HG03139 (cell line): Measurements from ENCODE around the gene IL18RAP.

Source experiments
- ATAC-seq: cut with Tn5 transposase; IDR thresholded peaks from one replicate; pipeline ENCODE4 v1.9.1; 2021; ENCODE audit not compliant: unreplicated experiment

IL18RAP gene, protein sequence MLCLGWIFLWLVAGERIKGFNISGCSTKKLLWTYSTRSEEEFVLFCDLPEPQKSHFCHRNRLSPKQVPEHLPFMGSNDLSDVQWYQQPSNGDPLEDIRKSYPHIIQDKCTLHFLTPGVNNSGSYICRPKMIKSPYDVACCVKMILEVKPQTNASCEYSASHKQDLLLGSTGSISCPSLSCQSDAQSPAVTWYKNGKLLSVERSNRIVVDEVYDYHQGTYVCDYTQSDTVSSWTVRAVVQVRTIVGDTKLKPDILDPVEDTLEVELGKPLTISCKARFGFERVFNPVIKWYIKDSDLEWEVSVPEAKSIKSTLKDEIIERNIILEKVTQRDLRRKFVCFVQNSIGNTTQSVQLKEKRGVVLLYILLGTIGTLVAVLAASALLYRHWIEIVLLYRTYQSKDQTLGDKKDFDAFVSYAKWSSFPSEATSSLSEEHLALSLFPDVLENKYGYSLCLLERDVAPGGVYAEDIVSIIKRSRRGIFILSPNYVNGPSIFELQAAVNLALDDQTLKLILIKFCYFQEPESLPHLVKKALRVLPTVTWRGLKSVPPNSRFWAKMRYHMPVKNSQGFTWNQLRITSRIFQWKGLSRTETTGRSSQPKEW

DNA sequence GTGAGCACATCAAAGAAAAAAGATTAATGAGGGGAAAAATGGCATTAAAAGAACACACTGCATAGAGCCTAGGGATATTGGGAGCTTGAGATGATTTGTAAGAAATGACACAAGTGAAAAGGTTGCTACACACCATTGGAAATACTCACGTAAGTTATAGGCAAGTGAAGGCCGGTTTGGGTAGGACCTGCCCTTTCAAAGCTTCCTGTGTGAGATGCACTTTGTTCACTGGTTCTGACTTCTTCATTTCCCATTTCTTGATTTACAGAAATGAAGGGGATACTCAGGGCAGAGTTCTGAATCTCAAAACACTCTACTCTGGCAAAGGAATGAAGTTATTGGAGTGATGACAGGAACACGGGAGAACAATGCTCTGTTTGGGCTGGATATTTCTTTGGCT lies at the start of gene IL18RAP:
Gene IL18RAP, plus strand, starts transcription at position 251 of the 400 bp plus-strand sequence. Its CDS starts 118 bp downstream, at position 369.
- ATAC-seq: no peak

DNA sequence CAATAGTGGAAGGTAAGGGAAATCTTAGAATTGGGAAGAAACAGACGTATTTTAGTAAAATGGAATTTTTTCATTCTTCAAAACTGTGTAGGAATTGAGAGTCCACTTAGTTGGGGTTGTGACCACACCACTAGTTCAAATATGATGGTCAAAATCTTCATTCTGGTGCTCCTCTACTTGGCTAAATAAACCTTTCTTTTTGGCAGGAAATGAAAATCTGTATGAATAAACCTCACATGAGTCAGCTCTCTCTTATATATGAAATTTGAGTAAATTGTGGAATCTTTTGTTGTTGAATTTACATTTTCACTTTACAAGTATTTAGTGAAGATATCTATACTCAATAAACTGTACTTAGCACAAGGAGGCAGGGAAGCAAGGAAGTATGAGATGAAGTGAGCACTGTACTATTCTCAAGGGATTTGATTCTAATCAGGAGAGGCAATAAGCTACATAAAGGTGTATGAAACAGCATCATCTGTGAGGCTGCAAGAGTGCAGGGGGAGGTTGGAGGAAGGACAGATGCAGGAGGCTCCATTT lies 46.8 kb upstream of the IL18RAP start:
- no peak for ATAC-seq

DNA sequence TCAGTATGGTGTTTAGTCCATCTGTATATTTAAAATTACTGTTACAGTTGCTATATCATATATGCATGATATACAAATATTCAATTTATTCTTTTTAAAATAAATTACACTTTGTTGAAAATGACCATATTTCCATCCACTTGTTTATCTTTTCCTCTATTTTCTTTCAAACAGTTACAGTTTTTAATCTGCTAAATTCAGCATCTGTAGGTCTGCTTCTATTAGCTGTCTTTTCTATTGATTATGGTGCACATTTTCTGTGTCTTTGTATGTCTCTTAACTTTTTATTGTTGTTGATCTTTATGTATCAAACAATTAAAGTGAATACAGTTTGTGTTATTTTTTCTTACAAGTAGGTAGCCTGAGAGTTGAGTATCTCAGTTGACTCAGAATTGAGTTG lies 39.2 kb upstream of the IL18RAP start:
- no peak for ATAC-seq

DNA sequence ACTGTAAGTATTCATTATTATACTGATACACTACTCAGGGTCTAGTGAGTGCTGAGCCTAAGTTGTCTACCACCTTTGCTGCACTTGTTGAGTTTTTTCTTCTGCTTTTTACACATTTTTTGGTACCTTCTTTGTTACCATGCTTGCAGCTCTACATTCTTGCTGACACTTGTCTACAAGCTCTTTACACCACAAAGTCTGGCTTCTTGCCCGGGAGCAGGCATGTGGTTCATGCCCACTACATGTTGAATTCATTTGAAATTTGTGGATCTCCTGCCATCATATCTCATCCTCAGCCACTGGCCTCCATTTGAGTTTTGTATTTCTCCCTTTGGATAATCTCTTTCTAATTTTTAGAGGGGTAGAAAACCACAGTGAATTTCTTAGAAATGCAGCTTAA lies 37.4 kb upstream of the IL18RAP start:
- no peak for ATAC-seq

DNA sequence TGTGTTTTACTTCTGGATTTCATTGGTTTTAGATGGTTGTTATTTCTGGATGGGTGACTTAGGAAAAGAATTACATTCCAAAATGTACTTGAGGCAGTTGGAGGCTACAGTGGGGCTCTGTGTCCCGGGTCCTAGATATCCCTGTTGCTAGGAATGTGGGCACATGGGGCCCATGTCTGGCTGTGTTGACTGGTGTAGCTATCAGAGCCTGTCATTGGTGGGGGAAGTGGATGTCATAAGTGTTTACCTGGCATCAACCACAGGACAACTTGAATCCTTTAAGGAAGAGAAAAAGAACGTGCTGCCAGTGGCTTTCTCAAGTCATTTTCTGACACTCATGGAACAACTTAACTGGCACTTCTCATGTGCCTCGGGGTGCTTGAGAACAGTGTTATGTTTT lies 37.0 kb upstream of the IL18RAP start:
- no peak for ATAC-seq

DNA sequence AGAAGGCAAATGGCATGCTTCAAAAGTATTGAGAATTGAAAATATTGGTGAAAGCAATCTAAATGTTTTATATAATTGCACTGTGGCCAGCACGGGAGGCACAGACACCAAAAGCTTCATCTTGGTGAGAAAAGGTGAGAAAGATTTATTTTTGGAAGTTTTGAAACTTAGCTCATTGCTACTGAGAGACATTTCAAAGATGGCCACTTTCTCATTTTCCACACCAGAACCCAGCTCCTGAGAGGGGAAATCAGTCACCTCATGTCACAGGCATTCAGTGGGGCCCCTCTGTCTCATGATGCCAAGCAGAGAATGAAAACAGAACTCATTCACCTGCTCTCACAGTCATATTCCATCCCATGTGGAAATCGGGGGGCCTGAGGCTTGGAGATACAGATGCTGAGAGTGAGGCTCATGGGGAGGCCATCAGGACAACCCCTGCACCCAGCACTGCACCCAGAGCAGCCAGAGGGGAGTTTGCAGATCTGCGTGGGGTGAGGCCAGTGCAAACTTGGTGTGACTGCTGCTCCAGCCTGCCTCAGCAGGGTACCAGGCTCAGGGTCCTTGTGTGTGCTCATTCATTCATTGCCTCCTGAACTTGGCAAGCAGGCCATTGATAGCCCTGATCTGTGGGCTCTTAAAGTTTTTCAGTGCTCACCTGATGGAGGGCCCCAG lies 36.0 kb upstream of the IL18RAP start:
- no peak for ATAC-seq

DNA sequence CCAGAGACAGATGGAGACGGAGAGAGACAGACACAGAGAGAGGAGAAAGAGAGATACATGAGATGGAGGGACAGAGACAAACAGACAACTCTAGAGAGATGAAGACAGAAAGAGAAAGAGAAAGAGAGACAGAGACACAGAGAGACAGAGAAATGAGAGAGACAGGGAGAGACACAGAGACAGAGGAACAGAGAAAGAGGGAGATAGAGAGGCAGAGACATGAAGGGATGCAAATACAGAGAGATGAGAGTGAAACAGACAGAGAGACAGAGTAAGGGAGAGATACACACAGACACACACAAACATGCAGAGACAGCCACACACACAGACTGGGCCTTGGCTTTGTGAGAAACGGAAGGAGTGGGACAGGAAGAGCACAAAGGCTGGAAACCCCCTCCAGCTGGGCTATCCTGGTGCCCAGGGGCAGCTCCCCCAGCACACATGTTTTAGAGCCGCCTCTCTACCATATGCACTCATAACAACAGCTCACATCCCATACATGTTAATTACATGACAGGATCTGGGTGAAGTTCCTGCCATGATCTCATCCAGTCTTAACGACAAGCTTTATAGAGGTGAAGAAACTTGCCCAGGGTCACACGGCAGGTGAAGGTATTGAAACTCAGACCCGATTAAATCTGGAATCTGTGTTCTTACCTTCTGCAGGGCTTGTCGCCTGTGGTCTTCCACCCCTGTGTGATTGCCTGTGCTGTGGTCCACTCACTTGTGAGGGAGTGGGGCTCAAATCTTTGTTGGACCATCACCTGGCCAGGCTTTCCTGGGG lies 35.0 kb upstream of the IL18RAP start:
- no peak for ATAC-seq

DNA sequence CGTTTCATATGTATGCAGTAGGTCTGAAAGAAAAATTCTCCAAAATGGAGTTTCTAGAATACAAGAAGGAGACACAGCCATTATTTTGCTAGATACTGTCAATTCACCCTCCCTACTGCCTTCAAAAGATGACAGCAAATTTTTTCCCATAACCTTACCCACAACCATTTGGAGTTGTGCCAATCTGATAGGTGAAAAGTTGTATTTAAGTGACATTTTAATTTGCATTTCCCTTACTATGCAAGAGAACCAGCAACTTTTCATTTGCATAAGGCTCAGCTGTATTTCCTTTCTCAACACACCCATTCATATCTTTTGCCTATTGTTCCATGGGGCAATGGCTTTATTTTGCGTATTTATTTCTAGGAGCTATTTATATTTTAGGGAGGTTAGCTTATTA lies 31.4 kb upstream of the IL18RAP start:
- ATAC-seq: no peak

DNA sequence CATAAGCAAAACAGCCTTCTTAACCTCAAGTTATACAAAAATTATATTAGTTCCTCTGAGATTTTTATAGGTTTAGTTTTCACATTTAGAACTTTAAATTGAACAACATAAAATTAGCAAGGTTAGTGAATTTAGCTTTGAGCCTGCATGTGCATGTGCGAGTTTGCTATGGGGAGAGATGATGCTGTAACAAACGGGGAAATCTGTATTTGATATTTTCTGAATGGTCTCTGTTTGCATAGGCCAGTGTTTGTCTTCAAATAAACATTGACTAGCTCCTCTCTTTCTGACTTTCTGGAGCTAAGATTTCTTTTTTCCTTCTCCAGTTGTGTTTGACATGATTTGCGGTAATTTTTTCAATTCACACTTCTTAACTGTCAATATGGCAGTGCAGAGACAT lies 30.9 kb upstream of the IL18RAP start:
- no peak for ATAC-seq

DNA sequence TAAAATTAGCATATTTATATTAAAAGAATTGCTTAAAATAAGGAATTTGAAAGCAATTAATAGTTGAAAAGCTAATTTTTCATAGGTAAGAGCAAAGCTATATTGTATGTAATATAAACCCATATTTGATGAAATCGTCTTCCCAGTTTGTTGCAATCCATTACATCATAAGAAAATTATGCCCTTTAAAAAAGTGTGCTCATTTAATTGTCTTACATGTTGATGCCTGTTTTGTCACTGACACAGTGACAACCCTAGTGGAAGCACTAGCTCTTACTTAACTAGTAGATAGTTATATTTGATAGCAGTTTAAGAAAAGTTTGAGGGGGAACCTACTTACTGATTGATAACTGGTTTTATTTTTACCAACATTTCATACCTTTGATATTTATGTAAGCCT lies 30.0 kb upstream of the IL18RAP start:
- no peak for ATAC-seq

DNA sequence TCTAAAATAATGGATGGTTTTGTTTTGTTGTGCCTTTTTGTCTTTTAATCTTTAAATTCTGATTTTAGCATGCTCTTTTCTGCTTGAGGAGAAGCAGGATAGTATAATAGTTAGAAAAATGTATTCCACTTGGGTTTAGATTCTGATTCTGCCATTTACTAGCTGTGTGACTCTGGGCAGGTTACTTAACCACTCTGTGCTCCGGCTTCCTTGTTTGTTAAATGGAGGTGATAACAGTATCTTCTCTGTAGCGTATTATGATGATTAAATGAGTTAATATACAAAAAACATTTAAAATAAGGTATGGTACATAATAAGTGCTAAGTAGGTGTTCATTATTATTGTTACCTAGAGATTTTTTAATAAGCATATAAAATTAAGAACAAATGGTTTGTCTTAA lies 26.9 kb upstream of the IL18RAP start:
- no peak for ATAC-seq

DNA sequence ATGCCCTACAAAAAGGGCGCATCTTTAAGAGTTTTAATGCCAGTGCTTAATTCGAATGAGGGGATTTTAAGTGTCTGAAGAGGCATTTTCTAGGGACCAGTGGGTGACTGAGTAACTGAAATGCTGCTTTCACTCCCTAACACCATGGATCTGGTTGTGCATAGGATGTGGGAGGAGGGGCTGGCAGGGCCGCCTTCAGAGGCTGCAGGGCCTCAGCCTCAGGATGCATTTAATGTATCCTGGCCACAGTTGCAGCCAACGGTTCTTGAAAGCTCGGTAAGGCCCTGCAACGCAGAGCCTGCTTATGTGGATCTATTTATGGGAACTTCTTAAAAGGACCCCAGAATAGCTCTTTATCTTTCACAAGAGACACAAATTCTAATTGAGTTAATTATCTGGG lies 25.8 kb upstream of the IL18RAP start:
- ATAC-seq: no peak

DNA sequence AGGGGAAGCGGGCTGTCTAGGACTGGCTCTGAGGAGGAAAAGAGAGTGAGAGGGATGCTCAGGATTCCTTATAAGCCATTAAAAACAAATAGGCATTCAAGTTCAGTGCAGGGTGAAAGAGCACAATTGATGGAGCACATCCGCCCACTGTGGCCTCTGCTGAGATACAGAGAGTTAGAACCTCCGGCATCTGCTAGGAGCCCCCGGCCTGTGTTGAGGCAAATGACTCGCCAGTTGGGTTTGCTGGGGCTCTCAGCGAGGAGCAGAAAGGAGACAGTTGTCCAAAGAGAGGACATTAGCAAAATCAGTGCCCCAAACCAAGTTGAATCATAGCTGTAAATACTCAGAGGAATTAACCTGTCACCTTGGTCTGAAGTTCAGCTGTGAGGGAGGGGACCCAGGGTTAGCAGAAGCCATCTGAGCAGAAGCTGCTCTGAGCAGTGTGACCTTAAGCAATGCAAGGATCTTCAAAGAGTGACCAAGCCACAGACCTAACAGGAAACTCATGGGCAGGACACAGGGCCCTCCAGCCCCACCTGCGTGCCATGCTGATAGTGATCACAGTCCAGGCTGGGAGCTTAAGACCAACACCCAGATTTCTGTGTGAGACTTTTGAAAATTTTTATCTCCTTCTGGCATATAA lies 23.3 kb upstream of the IL18RAP start:
- no peak for ATAC-seq

DNA sequence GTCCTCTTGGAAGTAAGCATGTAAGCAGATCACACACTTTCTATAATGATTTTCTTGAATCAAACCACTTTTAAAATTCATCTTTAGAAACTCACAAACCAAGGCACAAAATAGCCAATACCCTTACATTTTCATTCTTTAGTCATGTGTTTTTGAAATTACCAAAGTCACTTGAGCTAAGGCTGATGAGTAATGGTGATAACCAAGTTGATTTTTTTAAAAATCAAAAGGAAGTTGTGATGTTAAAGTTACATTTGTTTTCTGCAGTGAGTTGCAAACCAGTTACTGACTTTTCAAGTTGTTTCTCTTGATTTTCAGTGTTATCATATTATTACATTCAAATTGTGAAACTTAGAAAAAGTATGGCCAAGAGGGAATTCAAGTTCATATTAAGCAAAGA lies 21.5 kb upstream of the IL18RAP start:
- ATAC-seq: no peak

DNA sequence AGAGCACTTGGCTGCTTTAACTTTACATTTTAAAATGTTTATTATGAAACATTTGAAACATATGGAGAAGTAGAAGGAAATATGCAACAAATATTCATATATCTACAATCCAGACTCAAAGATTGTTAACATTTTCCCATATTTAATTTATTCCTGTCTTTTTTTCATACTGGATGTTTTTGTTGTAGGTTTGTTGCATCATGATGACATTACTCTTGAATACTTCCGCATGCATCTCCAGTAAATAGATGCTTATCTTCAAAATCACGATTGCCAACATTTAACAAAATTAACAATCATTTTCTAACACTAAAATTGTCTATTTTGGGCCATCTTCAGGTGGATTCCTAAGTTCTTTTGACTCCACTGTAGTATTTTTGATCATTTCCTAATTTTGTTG lies 21.1 kb upstream of the IL18RAP start:
- ATAC-seq: no peak

DNA sequence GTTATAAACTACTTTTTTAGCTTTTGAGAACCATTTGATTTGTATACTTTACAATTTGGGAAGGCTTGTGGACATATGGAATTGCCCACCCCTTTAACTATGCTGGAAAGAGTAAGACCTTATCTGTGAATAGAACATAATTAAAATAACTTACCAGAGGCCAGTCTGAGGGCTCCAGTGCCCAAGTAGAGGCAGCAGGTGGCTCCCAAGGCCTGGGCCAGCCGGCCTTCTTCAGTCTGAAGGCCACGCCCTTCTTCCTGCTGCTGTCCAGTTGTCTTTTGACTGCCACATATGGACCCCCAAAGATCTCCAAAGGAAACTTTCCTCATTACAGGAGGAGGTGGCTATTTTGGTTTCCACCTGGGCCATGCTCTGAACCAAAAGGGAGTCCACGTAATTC lies 12.0 kb upstream of the IL18RAP start:
- ATAC-seq: no peak

DNA sequence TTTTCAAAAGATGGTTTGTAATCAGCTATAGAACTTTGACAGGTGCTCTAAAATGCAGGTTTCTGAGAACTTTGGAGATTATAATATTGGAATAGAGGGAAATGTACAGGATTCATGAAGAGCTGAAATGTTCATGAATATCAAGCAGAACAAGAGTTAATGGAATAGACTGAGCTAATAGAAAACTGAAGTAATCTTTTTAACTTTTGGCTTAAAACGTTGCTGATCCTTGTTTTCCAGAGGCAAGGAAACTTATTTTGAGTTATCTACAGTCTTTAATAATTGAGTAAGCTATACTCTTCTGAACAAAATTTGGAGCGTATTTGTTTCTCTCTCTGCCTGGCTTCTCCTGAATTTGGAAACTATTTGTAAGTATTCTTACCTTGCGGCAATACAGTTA lies 10.8 kb upstream of the IL18RAP start:
- no peak for ATAC-seq

DNA sequence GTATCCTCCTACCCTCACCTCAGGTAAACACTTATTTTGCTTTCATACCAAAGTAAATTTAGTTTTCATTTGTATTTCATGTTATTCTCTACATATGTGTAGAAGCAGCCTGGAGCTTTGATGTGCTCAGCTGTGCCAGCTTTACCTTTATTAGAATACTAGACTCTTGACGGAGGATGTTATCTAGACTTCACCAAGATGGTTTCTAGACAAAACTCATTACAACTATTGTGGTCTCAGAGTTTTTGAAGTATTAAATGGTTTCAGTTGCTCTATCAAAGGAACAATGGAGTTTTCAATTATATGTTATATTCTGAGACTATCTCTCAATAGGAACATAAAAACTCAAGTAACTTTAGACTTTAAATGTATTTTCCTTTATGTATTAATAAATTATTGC lies 5.0 kb upstream of the IL18RAP start:
- peak; percentile 51 for ATAC-seq

DNA sequence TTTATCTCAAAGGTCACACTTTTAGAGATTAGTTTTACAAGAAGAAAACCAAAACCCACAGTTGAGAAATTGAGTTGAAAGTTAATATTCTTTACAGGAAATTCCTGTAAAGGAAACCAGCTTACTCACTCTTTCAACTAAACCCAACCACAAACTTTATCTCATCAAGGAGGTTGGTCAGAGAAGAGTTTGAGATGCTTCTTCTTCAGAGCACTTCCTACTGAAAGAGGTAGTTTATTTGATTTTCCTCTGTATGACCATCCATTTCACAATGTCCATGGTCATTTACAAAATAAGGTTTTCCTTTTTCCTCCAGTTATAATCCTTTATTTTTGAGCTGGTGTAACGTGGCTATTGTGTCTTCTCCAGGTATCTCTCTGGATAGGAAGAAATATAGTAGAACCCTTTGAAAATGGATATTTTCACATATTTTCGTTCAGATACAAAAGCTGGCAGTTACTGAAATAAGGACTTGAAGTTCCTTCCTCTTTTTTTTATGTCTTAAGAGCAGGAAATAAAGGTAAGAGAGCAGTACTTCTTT lies 4.5 kb upstream of the IL18RAP start:
- peak; percentile 69 for ATAC-seq

DNA sequence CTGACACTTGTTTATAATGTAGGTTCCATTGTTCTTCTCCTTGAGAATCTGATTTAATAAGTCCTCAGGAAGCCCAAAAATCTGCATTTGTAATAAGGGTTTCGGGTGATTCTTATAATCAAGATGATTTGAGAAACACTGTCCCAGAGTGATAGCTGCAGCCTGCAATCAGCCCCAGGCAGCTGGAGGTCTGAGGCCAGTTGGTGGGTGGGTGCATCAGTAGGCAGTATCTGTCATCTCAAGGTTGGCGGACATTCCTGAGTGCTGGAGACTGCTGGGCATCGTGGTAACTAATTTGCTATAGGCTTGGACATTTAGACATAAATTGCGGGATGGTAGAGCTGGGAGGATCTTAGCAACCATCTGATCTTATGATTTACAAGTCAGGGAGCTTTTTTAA lies 2.7 kb upstream of the IL18RAP start:
- no peak for ATAC-seq
